GM10248 (cell line): ENCODE data around the gene ILDR2.

Experiments
- CTCF ChIA-PET: fragments of 300-600 bp; sonication (Branson Sonifier 250); formaldehyde crosslinking; extraction: SDS; loops from one replicate; lab custom pipeline; 2021; ENCODE audit warnings: antibody characterized with exemption; lab: Yijun Ruan, JAX
- POLR2A ChIA-PET: fragments of 350-650 bp; sonication (Branson Sonifier 250); formaldehyde crosslinking; extraction: SDS; loops from one replicate; lab custom pipeline; 2020; ENCODE audit warnings: antibody characterized with exemption; lab: Yijun Ruan, JAX
- DNase-seq: peaks from one replicate; pipeline ENCODE4 v3.0.0; 2012; ENCODE audit errors: extremely low spot score
- CTCF ChIP-seq: IDR thresholded peaks from 2 replicates; pipeline ENCODE4 v1.5.1; 2012; ENCODE audit warnings: mild to moderate bottlenecking, low read depth; ENCODE audit errors: extremely low read depth, missing control alignments, control extremely low read depth

The ILDR2 gene, protein sequence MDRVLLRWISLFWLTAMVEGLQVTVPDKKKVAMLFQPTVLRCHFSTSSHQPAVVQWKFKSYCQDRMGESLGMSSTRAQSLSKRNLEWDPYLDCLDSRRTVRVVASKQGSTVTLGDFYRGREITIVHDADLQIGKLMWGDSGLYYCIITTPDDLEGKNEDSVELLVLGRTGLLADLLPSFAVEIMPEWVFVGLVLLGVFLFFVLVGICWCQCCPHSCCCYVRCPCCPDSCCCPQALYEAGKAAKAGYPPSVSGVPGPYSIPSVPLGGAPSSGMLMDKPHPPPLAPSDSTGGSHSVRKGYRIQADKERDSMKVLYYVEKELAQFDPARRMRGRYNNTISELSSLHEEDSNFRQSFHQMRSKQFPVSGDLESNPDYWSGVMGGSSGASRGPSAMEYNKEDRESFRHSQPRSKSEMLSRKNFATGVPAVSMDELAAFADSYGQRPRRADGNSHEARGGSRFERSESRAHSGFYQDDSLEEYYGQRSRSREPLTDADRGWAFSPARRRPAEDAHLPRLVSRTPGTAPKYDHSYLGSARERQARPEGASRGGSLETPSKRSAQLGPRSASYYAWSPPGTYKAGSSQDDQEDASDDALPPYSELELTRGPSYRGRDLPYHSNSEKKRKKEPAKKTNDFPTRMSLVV

GRCh38 chr1:166975361-166976129, at the start of gene ILDR2:
ILDR2 (minus strand) TSS chr1:166975540; CDS start chr1:166975268, 272 bp downstream.
- TF ChIP-seq CTCF, result peak; percentile 35
- POLR2A ChIA-PET, result no interaction called here
- CTCF ChIA-PET, result interaction anchor here (2.5 kb wide), 1 partner anchor 83 kb away, joined by 6 read pairs; no protein-coding TSS in a partner anchor
- peak; percentile 71 for DNase-seq

GRCh38 chr1:167022384-167022783, 47.0 kb upstream of the ILDR2 start:
- ChIA-PET CTCF (interaction anchor here (1.0 to 1.1 kb wide), 2 partner anchors 29 to 37 kb away, joined by 3 read pairs; no protein-coding TSS in a partner anchor), POLR2A (no interaction called here)
- DNase-seq, result no peak
- TF ChIP-seq CTCF, result no peak

- CTCF ChIA-PET, result no interaction called here
- POLR2A ChIA-PET, result no interaction called here
- TF ChIP-seq CTCF, result no peak
- no peak for DNase-seq
These were observed 40.9 kb upstream of the ILDR2 start for GRCh38 chr1:167016100-167016750.

GRCh38 chr1:167013108-167013929, 38.0 kb upstream of the ILDR2 start:
- ChIA-PET CTCF (no interaction called here), POLR2A (no interaction called here)
- DNase-seq, result no peak
- TF ChIP-seq CTCF, result no peak

DNA sequence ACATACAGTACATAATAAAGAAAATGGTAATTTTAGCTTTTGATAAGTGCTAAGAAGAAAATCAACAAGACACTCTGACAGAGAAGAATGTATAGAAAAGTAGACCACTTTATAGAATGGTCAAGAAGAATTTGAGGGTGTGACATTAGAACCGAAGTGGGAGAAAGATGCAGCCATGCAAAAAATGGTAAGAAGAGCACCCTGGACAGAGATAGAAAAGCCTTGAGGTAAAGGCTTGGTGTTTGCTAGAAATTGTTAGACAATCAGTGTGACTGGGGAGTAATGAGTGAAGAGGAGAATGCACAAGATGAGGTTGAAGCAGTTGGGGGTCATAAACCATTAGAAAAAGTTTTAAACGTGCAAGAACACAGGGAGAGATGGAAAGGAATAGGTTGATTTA, 37.2 kb upstream of the ILDR2 start:
- ChIA-PET CTCF (no interaction called here), POLR2A (no interaction called here)
- TF ChIP-seq CTCF, result no peak
- DNase-seq, result no peak
